CD1c-positive myeloid dendritic cell (primary cell): Measurements from ENCODE around the gene PPP1R2.

Experiments
- DNase-seq: peaks from one replicate; pipeline ENCODE4 v3.0.0-alpha.2; 2016; ENCODE audit errors: extremely low spot score

PPP1R2 gene

DNA sequence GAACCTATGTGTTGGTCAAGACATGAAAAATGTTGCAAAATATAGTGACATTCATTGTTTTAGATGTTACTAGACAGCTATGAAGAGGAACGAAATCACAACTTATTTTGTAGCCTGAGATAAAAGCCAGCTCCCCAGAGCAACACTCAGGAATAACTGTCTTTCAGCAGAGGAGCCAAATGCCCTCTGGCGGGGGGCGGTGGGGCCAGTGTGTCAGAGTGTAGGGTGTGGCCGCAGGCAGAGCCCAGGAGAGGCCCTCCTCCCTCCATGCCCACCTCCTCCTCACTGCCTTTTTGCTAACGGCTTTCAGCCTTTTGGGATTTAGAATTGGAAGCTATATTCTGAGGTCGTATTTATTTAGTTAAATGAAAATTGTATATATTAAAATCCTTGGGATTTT is 23.7 kb upstream of the PPP1R2 start:
- DNase-seq, result no peak

DNA sequence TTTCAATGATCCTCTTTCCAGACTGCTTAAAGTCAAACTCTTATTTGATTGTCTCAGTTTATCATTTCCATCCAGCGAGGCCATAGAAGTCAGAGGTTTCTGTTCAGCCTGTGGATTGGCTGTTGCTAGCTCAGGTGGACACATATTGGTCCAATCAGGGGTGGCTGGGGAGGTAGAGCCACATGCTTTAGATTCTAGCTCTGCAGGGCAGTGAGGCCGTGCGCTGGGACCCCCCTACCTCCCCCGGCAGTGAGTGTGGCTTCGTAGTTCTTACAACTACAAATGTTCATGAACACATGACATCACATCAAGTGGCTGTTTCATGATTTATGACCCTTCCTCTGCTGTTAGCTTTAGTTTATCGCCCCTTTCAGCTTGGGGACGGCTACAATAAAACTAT is 22.6 kb upstream of the PPP1R2 start:
- no peak for DNase-seq

GRCh38 chr3:195563317-195563716 is 20.2 kb upstream of the PPP1R2 start:
- no peak for DNase-seq

DNA sequence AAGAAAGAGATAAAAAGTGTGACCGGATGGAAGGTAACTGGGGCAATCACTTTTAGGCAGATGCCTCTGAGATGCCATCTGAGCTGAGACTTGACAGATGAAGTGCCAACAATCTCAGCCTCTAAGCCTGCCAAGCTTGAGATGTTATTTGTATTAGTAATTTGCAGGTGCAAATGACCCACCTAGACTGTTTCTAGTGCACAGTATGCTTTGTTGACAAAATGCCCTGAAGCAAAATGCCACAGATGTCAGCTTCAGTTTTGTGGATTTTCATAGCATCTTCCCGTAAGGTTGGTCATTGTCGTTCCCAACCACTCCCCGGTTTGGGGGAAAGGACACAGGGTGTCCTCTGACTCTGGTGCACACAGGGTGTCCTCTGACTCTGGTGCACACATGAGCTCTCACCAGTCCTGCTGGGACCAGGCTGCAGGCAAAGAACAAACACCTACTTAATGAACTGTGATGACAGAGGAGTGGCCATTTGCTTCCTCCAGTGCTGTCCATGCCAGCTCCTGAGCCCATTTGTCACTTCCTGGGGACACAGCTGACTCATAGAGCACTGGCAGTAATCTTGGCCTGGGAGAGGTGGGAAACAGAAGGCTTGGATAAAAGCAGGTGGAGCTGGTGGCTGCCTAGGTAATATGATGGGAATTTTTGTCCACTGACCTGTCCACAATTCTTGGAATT is 16.7 kb upstream of the PPP1R2 start:
- DNase-seq, result no peak

DNA sequence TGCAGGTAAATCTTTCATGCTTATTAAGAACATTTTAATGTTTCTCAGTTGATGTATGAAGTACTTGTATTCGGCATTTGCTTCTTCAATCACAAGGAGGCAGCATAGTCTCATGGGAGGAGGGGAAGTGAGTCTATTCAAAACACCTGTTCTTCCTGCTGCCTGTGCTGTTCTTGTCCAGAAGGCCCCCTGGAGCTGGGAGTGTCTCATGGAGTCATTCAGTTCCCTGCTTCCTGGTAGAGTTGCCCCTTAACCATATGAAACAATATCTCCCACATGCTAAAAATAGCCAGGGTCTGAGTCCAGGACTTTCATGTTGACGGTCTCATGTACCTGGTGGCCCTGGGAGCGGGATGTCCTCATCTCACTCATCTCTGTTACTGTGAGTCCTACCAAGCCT is 15.5 kb upstream of the PPP1R2 start:
- DNase-seq, result peak; percentile 17

GRCh38 chr3:195557322-195557721 is 14.2 kb upstream of the PPP1R2 start:
- no peak for DNase-seq

DNA sequence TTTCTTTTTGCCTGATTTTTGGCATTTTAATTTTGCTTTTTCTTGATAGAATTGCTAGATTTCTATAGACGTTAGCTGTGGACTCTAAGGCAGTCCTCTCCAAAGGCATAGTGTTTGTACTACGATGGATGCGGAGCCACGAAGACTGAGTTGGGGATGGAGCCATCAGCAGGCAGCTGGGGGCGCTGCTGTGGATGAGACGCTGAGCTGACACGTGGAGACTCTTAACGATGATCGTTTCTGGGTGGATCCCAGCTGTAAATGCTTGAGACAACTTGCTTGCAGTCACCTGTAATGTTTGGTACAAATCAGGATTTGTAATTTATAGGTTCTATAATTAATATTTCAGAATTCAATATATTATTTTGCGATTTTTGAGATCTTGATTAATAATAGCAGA is 13.3 kb upstream of the PPP1R2 start:
- DNase-seq, result peak; percentile 24

- DNase-seq, result no peak
Measured at GRCh38 chr3:195555110-195555509, 12.0 kb upstream of the PPP1R2 start.

GRCh38 chr3:195554458-195554857 is 11.3 kb upstream of the PPP1R2 start:
- DNase-seq, result no peak

- no peak for DNase-seq
Measured at GRCh38 chr3:195553268-195553667, 10.1 kb upstream of the PPP1R2 start.

- DNase-seq, result no peak
Measured at GRCh38 chr3:195551381-195551978, 8.4 kb upstream of the PPP1R2 start.

DNA sequence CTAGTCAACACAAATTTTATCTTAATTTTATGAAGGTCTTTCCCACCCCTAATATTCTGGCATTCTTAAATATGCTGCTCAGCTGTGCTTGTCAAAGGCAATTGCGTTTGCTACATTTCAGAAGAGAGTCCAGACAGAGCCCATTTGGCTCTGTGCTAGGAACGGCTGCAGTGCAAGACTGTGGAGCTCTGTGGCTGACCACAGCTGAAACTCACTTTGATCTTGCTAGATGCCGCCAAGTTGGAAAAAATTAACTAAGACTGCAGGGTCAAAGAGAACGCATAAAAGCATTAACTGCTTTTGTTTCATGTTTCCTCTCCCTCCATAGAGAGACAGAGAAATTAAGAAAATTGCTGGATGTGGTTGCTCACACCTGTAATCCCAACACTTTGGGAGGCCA is 7.6 kb upstream of the PPP1R2 start:
- DNase-seq, result no peak

- peak; percentile 56 for DNase-seq
Measured at GRCh38 chr3:195549931-195550519, 6.9 kb upstream of the PPP1R2 start.

DNA sequence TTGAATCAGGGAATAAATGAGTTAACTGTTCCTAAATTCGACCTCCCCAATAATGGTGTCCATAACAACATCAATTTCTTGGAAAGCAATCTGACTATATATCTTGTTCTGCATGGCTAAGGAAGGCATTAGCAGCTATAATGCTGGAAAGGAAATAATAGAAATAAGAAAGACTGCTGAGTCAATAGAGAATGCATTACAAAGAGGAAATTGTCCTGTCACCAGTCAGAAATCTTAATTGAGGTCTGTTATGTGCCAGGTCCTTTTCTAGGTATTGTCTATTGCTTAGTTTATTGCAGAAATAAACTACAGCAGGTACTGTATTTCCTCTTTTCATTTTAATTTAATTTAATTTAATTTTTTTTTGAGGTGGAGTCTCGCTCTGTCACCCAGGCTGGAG is 5.9 kb upstream of the PPP1R2 start:
- no peak for DNase-seq

GRCh38 chr3:195548501-195548900 is 5.4 kb upstream of the PPP1R2 start:
- DNase-seq, result no peak

DNA sequence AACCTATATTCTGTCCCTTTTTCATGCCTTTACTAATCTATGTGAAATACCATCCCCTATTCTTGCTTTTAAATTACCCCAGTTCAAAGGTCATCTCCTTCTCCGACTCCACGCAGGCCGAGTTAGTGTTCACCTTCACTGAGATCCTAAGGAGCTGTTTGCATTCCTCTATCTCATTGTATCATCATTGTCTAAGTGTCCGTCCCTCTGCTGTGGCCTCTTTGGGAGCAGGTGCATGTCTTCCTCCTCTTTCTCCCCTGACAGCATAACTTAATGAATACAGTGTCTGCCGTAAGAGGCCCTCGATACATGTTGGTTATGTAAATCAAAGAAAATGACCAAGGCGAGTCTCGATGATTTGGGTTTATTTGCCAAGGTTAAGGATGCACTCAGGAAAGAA is 4.9 kb upstream of the PPP1R2 start:
- DNase-seq, result no peak

GRCh38 chr3:195546130-195546560 is 3.0 kb upstream of the PPP1R2 start:
- DNase-seq, result peak; percentile 42

DNA sequence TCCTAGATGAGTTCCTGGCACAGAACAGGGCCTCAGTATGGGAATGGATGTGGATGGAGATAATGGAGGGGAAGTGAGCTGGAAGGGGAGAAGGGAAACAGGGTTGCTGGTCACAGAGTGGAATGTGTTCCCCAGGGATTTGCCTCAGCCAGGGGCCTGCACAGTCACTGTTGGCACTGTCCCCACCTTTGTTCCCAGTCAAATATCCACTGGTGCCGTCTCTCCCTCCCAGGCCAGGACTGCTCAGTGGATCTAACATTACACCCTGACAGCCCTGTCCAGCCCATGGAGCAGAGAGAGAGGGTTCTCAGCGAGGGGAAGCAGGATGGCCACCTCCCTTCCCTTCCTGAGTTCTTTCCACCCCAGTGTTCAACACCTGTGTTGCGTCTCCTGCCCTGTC is 1.5 kb upstream of the PPP1R2 start:
- no peak for DNase-seq

DNA sequence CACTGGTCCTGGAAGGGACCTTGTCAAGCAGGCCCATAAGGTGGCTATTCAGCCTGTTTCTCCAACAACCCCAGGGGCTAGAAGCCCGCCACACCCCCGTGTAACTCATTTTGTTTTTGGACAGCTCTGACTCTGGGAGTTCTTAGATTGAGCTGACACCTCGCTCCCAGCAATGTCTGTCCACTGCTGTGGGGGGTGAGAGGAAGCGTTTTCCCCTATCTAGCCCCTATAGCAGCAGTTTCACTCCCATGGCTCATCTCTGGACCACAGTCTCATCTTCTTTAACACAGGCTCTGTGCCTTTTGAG is 1.1 kb upstream of the PPP1R2 start:
- DNase-seq, result no peak

DNA sequence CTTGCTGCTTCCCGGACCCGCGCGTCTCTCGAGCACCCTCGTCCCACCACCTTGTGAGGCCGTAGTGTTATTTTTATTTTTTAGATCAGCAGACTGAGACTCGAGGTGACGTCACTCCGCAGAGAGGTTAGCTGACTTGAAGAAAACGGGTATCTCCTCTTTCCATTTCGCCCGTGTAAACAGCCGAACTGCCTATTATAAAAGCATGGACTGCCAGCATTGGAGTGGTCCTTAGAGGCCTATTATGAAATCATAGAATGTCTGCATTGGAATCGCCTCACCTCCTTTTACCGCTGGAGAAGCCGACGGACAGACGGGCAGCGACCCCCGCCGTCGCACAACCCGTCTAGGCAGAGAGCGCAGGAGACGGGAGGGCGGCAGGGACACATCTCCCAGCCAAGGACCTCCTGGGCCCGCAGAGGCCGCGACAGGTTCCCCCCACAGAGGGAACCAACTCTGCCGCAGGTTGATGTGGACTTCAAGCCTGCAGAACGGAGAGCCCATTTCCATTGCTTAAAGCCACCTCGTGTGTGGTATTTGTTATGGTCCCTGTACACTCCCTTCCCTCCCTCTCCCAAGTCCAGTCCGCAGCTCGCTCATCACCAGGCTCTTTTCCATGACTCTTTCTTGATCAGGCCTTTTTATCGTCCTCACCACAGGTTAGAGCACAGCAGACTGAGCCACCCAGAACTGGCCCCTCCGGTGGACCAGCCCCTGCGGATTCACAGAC is 540 bp upstream of the PPP1R2 start:
- no peak for DNase-seq

GRCh38 chr3:195542316-195542697 is 818 bp downstream of the PPP1R2 start:
- DNase-seq, result peak; percentile 73

- DNase-seq, result peak; percentile 18
Measured at GRCh38 chr3:195540511-195540910, 2.6 kb downstream of the PPP1R2 start.

DNA sequence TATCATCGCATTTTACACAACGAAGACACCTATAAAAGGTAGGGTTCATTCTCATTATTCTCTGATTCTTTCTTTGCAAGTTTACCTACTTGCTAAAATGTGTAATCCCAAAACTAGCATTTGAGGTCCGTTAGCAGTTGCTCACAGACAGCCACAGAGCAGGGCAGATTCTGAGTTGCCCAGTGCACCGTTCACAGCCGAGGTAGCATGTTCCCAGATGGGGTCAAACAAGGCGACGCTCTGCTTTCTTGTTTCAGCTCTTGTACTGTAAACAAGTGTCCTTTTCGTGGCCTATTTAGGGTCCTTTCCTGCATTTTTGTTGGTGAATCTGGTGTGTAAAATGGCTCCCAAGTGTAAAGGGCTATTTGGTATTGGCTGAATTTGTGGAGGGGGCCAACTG is 3.1 kb downstream of the PPP1R2 start:
- no peak for DNase-seq
